ENCODE results near the gene LETMD1. TPM values are rescaled to one million over a fixed set of nuclear protein-coding genes. Genes with fewer than 3 reads are reported as not detected.
A peak's percentile ranks its signal among the peaks of the same experiment; 100 is the strongest.

LETMD1 gene
- total and polyA plus RNA-seq, 2 of the 13 experiments (the other 11 are each of a cell fraction or from before 2014, with no cell fraction given), result 43.3 to 87.7 TPM

- 0% methylated on average over 3 of the region's 3 CpGs for WGBS (ENCODE audit: low lambda C conversion rate)
- Histone ChIP-seq H2AFZ (ENCODE audit: low read length) (peak overlapping the region; percentile 83), H3K4me1 (ENCODE audit: insufficient read depth, low read length) (peaks cover 61% of the 10 kb centered on the region), H3K4me2 (ENCODE audit: low read depth, low read length) (peak overlapping the region; percentile 77), H4K20me1 (ENCODE audit: insufficient read depth, low read length) (no peaks in the 10 kb centered on the region), H3K9me3 (ENCODE audit: low read length) (no peaks in the 10 kb centered on the region), H3K4me3 (replicated peaks in 1 of 3; ENCODE audit: insufficient read depth in 1 of 3, low read depth in 2 of 3, low read length in 3 of 3) (peak overlapping the region in 2 of 3 experiments; percentile 21 to 30; a peak in 2 of 6 replicates), H3K79me2 (ENCODE audit: insufficient read depth, low read length) (no peaks in the 10 kb centered on the region), H3K9ac (ENCODE audit: insufficient read depth, low read depth, low read length) (0 out of 2 replicates have a peak overlapping the region, but pooled peaks have one; percentile 23), H3K27ac (ENCODE audit: extremely low read length, insufficient read depth, low read length) (peak overlapping the region; percentile 40), H3K27me3 (ENCODE audit: control insufficient read depth in 1 of 2, insufficient read depth in 2 of 2, low read length in 2 of 2) (no peaks in the 10 kb centered on the region), H3K36me3 (replicated peaks in 1 of 2; ENCODE audit: control insufficient read depth in 1 of 2, insufficient read depth in 2 of 2, low read length in 2 of 2) (no peaks in the 10 kb centered on the region)
- ChIA-PET CTCF (ENCODE audit: low intra/inter-chr PET ratio, low total read pairs) (no interaction called here), POLR2A (interaction anchor here (2.8 kb wide), 1 partner anchor 10 kb away, joined by 15 read pairs; the partner anchor contains the start of gene SLC11A2)
- BruUV-seq (replicated peaks), result no TSS peak
- peak; percentile 28 for DNase-seq (ENCODE audit: low spot score)
- FAIRE-seq, result peak; percentile 59
- peak; percentile 84 for ATAC-seq
- intact Hi-C loops (cut with micrococcal nuclease; ENCODE audit: unreplicated experiment) (no loop called here), in situ Hi-C loops (cut with HindIII; ENCODE audit: extremely low pct_ligation_motif_present, low pct_unique_long_range_greater_than_20kb) (no loop called here)
- TF ChIP-seq GTF3A (CRISPR knock-in tag; conservative IDR thresholded peaks at IDR 0.05), result no peak
- no peak for TF ChIP-seq BCL3 (CRISPR knock-in tag; IDR thresholded peaks at IDR 0.05)
- TF ChIP-seq ZNF251 (CRISPR knock-in tag; IDR thresholded peaks at IDR 0.05), result no peak
- TF ChIP-seq RARA (CRISPR knock-in tag; IDR thresholded peaks at IDR 0.05), result peak; percentile 75
- TF ChIP-seq REL (CRISPR knock-in tag; conservative IDR thresholded peaks at IDR 0.05), result no peak
- 0 out of 2 replicates have a peak, but pooled peaks have one; percentile 15 for TF ChIP-seq MED1 (CRISPR knock-in tag; IDR thresholded peaks at IDR 0.05)
- no peak for TF ChIP-seq TAF15 (IDR thresholded peaks at IDR 0.05; ENCODE audit: low read depth, low read length, poor library complexity, severe bottlenecking)
- TF ChIP-seq CREM (IDR thresholded peaks at IDR 0.05), result peak; percentile 36; the same call in 1 of the 2 replicates
- no peak for TF ChIP-seq CREM (CRISPR knock-in tag; IDR thresholded peaks at IDR 0.05)
- no peak for TF ChIP-seq ZNF335 (CRISPR knock-in tag; IDR thresholded peaks at IDR 0.05)
- peak; percentile 32; the same call in 1 of the 2 replicates for TF ChIP-seq RXRB (CRISPR knock-in tag; IDR thresholded peaks at IDR 0.05; ENCODE audit: borderline replicate concordance)
- 0 out of 2 replicates have a peak, but pooled peaks have one; percentile 28 for TF ChIP-seq PBX2 (CRISPR knock-in tag; IDR thresholded peaks at IDR 0.05)
- 0 out of 2 replicates have a peak, but pooled peaks have one; percentile 43 for TF ChIP-seq ERF (CRISPR knock-in tag; IDR thresholded peaks at IDR 0.05)
- TF ChIP-seq ZSCAN31 (CRISPR knock-in tag; IDR thresholded peaks at IDR 0.05; ENCODE audit: low read depth), result no peak
- no peak for TF ChIP-seq ZBTB14 (CRISPR knock-in tag; IDR thresholded peaks at IDR 0.05)
- TF ChIP-seq, protein P1, sequence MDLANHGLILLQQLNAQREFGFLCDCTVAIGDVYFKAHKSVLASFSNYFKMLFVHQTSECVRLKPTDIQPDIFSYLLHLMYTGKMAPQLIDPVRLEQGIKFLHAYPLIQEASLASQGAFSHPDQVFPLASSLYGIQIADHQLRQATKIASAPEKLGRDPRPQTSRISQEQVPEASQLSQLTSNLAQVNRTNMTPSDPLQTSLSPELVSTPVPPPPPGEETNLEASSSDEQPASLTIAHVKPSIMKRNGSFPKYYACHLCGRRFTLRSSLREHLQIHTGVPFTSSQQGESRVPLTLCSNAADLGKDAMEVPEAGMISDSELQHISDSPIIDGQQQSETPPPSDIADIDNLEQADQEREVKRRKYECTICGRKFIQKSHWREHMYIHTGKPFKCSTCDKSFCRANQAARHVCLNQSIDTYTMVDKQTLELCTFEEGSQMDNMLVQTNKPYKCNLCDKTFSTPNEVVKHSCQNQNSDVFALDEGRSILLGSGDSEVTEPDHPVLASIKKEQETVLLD (CRISPR knock-in tag; IDR thresholded peaks at IDR 0.05; ENCODE audit: low read depth), result no peak
These were observed 11.8 kb upstream of the LETMD1 start for GRCh38 chr12:51036279-51036678.
